ENCODE results near the gene MAN1A1.

Gene MAN1A1

DNA sequence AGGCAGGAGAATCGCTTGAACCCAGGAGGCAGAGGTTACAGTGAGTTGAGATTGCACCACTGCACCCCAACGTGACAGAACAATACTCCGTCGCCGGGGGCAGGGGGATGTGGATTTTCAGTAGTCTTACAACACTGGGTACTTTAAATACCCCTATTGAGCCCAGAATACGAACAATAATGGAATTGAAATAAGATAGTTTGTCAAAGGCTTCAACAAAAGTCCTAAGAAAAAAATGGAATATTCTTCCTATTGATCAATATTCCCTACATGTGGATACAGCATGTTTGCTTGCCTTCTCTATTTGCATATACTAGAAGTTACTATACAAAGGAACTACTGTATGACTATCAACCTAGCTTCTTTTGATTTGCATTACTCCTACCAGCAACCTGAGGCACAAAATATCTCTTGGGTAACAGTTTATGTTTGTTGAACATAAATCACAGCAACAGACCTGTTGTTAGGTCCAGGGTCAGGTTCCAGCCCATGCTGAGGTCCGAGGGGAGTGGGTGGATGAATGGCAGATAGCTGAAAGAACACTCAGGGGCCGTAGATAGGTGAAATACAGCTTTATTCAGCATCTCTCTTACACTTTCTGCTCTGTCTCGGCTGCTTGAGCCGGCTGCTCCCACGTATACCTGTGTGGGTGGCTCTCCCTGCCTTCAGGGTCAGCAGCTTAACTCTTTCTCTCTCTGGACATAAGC, 23.8 kb downstream of the MAN1A1 start:
- FAIRE-seq, result no peak

DNA sequence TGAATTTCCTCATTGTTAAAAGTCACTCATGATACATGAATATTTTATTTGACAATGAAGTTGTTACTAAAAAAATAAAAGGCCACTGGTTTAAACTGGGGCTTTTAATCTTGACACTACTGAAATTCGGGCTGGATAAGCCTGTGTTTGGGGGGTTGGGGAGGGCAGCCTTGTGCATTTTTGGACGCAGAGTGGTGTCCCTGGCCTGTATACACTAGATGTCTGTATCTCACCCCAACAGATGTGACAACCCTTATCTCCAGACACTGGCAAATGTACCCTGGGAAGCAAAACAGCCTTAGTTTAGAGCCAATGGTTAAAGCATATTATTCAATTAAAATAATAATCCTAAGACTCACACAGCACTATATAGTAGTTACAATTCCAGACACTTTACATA, 24.8 kb downstream of the MAN1A1 start:
- no peak for TF ChIP-seq POLR2A (IDR thresholded peaks at IDR 0.05; ENCODE audit: low read depth, low read length)
- FAIRE-seq (no peak), DNase-seq (ENCODE audit: insufficient read length, low spot score) (no peak)

More for the DNA sequence above, 23.8 kb downstream of the MAN1A1 start:
- DNase-seq (ENCODE audit: insufficient read length, low spot score), result no peak
- TF ChIP-seq POLR2A (IDR thresholded peaks at IDR 0.05; ENCODE audit: low read depth, low read length), result no peak

DNA sequence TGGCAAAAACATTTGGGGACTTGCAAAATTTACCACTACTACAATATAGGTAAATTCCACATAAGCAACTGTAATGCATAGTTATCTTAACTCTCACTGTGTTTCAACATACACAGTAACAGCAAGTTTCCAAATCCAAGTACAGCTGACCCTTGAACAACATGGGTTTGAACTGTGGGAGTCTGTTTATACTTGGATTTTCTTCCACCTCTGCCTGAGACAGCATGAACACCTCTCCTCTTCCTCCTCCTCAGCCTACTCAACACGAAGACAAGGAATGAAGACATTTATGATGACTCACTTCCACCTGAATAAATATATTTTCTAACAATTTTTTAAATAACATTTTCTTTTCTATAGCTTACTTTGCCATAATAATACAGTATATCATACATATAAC, 25.6 kb downstream of the MAN1A1 start:
- TF ChIP-seq POLR2A (IDR thresholded peaks at IDR 0.05; ENCODE audit: low read depth, low read length), result no peak
- FAIRE-seq, result no peak
- DNase-seq (ENCODE audit: insufficient read length, low spot score), result no peak

DNA sequence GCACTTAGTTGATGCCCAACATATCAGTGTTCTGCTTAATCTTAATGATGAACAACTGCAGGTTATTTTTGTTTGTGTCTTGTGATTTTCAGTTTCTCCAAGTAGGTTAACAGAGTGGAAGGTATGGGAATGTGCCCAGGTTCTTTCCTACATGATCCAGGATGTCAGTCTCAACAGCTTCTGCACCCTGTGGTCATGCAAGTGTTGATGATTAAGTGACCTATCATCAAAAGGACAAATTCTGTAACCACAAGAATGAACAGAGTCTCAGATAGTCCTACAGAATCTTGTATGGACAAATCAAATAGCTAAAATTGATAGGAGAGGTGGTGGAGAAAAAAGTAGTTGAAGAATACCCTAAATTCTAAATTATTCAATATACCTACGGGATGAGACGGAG, 26.1 kb downstream of the MAN1A1 start:
- FAIRE-seq (peak; percentile 30), DNase-seq (ENCODE audit: insufficient read length, low spot score) (no peak)
- TF ChIP-seq POLR2A (IDR thresholded peaks at IDR 0.05; ENCODE audit: low read depth, low read length), result no peak

DNA sequence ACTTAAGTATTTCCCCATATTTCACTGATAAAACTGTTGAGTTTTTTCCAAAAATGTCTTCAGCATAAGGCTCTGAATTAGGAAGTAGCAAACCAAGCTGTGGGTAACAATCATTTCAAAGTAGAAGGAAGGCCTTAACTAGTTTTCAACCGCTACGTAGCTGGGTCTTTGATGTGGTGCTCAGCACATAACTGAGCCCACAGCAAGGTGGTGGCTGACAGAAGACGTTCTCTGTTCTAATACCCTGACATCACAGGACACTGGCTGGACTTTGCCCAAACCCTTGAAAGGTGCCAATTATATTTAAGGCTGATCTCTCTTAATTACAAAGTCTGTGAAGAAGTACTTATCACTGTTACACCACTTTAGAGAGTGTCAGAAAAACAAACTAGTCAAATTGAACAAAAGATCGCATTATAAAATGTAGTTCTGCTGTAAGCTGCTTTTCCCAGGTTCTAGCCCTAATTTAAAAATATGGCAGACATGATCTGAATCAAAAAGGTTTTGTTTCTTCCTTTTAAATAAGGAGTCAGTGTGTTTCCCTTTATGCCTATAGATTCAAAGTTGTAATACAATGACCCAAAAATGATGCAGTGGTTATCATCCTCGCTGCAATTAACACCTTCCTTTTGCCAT, 26.7 kb downstream of the MAN1A1 start:
- no peak for FAIRE-seq
- no peak for TF ChIP-seq POLR2A (IDR thresholded peaks at IDR 0.05; ENCODE audit: low read depth, low read length)
- no peak for DNase-seq (ENCODE audit: insufficient read length, low spot score)

DNA sequence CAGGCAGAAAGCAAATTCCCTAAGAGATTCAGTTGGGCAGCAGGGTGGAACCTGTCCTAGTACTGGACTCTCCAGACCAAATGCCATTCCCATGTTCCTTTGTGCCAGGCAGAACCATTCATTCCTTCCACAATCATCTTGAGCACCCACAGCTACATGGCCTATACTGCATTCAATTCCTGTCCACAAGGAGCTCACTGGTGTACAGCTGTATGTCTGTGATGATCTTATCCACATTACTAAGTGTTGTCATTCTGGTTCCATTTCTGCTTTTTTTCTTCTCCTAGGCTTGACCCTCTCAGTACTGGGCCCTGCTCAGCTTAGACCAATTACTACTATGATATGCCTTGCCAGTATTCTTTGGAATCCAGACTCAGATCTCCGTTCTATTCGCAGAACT, 27.5 kb downstream of the MAN1A1 start:
- TF ChIP-seq POLR2A (IDR thresholded peaks at IDR 0.05; ENCODE audit: low read depth, low read length), result no peak
- FAIRE-seq, result no peak
- no peak for DNase-seq (ENCODE audit: insufficient read length, low spot score)

DNA sequence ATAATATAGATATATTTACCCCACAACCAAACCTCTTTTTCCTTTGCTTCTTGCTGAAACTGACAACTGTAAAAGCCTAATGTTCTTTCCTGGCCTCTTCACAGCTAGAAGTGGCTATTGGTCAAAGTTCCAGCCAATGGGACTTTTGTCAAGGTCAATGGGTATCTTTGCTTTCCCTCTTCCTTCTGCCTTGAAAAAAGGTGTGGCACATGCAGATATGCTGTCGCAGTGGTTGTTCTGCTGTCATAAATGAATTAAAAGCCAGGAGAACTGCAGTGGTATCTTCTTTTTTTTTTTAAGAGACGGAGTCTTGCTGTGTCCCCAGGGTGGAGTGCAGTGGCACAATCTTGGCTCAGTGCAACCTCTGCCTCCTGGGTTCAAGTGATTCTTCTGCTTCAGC, 29.9 kb downstream of the MAN1A1 start:
- FAIRE-seq (no peak), DNase-seq (ENCODE audit: insufficient read length, low spot score) (no peak)
- TF ChIP-seq POLR2A (IDR thresholded peaks at IDR 0.05; ENCODE audit: low read depth, low read length), result no peak

DNA sequence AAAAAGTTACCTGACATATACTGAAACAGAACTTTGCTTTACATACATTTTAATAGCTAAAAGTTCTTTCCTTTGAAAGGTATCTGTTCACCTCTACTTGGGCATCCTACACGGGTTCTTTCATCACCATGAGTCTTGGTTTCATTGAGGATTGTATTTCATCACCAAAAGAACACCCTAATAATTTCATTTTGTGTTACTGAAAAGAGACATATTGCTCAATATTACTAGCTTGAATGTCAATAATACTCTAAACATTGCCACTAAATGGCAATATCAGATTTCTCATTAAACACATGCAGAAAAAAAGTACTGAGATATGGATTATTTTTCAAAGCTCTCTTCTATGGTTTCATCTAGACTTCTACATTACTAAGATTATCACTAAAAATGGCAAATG, 30.8 kb downstream of the MAN1A1 start:
- TF ChIP-seq POLR2A (IDR thresholded peaks at IDR 0.05; ENCODE audit: low read depth, low read length), result no peak
- FAIRE-seq (no peak), DNase-seq (ENCODE audit: insufficient read length, low spot score) (no peak)

DNA sequence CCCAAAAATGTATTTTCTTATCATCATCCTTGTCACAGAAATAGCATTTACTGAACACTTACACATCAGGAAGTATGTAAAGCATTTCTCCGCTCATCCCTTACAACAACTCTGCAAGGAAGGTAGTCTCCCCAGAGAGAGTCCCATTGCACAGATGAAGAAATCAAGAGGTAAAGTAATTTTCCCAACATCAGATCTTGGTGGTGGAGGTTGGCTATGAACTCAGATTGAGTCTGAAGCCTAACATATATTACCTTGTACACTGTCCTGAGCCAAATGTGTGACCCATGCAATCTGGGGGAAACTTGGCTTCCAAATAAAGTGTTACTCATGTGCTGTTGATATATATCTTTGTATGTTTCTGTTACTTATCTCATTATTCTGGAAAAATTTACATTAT, 31.4 kb downstream of the MAN1A1 start:
- DNase-seq (ENCODE audit: insufficient read length, low spot score) (no peak), FAIRE-seq (no peak)
- no peak for TF ChIP-seq POLR2A (IDR thresholded peaks at IDR 0.05; ENCODE audit: low read depth, low read length)

DNA sequence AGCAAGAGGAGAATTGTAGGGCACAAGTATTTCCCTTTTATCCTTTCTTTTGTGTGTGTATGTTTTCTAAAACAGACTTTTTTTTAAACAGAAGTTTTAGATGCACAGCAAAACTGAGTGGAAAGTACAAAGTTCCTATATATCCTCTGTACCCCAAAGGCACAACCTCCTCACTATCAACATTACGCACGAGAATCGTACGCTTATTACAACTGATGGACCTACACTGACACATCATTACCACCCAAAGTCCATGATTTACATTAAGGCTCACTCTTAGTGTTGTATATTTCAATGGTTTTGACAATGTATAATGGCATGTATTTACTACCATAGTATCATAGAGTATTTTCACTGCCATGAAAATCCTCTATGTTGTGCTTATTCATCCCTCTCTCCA, 32.6 kb downstream of the MAN1A1 start:
- no peak for FAIRE-seq
- no peak for DNase-seq (ENCODE audit: insufficient read length, low spot score)
- no peak for TF ChIP-seq POLR2A (IDR thresholded peaks at IDR 0.05; ENCODE audit: low read depth, low read length)

DNA sequence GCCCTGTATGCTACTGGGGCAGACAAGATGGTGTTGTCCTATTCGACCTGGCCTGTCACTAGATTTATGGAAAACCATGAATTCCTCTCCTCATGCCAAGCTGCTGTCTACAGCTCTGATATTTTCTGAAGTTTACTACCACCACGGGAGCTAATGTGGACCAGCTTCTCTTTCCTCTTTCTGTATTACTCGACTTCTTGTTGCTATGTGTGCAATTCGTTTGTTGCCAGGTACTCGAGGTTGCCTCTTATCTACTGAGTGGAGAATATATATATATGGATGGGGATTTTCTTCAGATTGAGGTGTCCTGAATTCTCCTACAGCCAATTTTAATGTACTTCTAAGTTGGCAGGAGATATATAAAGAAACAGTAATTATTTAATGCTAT, 34.7 kb downstream of the MAN1A1 start:
- no peak for FAIRE-seq

DNA sequence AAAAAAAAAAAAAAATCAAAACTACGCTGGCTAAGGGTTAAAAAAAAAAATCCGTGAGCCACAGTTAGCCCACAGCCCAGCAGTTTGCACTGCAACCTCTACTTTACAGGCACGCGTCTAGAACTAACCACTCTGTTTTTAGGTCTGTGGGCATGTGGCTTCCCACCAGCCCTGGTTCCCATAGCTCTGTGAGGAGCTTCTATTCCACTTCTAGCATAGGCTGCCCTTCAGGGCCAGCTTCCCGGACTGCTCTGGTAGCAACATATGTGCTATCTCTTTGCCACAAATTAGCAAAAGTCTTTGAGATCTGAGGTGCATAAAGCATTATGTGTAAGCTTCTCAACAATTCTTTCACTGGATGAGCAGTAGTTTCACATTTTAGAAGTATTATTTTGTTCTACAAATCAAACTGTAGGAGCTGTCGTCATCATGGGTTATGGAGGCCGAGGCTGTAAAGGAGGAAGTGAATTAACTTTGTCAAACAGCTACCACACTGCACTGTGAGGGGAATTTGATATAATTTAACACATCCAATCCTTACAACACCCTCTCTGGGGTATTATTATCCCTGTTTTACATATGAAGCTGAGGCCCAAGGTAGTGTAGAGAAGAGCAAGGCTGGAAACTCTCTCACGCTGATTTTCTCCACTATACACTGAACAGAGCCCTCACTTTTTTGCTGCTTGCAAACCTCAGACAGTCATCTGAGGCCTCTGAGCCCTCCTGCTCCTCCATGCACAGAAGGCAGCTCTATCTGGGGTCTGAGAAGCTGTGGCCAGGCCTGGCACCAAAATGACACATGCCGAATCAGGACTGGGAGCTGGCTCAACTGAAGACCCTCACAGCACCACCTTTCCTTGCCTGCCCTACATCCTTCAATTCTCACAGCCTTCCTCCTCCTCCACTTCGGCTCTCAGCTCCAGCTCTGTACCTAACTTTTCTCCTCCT, 35.4 kb downstream of the MAN1A1 start:
- DNase-seq (ENCODE audit: insufficient read length, low spot score), result no peak
- no peak for FAIRE-seq
- TF ChIP-seq POLR2A (IDR thresholded peaks at IDR 0.05; ENCODE audit: low read depth, low read length), result no peak

More for the DNA sequence above, 34.7 kb downstream of the MAN1A1 start:
- no peak for TF ChIP-seq POLR2A (IDR thresholded peaks at IDR 0.05; ENCODE audit: low read depth, low read length)
- no peak for DNase-seq (ENCODE audit: insufficient read length, low spot score)

DNA sequence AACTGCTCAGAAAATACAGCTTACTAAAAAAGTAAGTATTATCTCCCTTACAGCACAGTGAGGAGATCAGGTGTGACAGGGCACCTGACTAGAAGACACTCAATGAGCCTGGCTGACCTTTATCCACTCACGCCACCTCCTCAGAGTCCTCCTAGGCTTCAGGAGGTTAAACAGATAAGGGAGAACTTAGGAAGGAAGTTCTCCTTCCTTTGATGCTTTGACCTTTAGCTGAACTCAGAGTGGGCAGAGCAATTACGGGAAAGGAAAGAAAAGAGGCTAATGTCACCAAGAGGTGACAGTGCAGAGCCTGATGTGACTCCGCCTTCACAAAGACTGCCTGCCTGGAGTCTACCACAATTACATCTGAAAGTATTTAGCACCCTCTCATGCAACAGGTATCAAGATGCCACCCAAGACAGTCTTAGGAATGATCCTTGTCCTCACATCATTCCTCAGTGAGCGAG, 36.7 kb downstream of the MAN1A1 start:
- FAIRE-seq (no peak), DNase-seq (ENCODE audit: insufficient read length, low spot score) (no peak)
- no peak for TF ChIP-seq POLR2A (IDR thresholded peaks at IDR 0.05; ENCODE audit: low read depth, low read length)

DNA sequence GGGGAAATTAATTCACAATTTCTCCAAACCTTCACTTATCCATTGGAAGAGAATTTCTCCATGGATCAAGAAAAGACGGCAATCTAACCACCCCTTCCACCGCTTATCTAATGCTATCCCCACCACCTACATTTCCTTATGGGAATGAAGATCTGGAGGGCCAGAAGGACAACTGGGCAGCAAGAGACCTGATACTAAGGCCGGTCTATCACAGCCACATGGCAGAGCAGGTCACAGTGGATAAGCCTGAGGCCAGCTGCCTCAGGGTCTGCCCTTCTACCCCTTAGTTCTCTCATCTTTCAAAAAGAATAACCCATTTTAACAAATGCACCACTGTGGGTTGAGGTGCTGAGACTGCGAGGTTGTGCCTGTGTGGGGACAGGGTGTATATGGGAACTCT, 37.1 kb downstream of the MAN1A1 start:
- TF ChIP-seq POLR2A (IDR thresholded peaks at IDR 0.05; ENCODE audit: low read depth, low read length), result no peak
- FAIRE-seq (no peak), DNase-seq (ENCODE audit: insufficient read length, low spot score) (no peak)

Data from H54 (cell line).